ENCODE results near the gene UBE2D2. TPM values are rescaled to one million over a fixed set of nuclear protein-coding genes. Genes with fewer than 3 reads are reported as not detected.
"Not testable (repeated sequence)": the region's sequence is repeated elsewhere in the genome, so short reads cannot be mapped to it uniquely, and the experiment has no call there.

Gene UBE2D2
- total and polyA plus RNA-seq, 11 donors, result 84.6 to 148 (median 128) TPM

- ATAC-seq (peak in 2 of 4 donors; percentile 22 to 26), DNase-seq (no peak)
- TF ChIP-seq CTCF (IDR thresholded peaks at IDR 0.05) (no peak), POLR2A (IDR thresholded peaks at IDR 0.05) (no peak)
- H3K4me1 ChIP-seq, result peaks cover 6 to 62% (median 35%) of the 10 kb centered on the region in 12 donors
- intact Hi-C loops (cut with DNase I), result no loop called here
- peaks cover 0 to 13% (median 6%) of the 10 kb centered on the region in 9 donors for H3K36me3 ChIP-seq
- no peak overlapping the region for H3K4me3 ChIP-seq
- 48 to 57% (median 50%) methylated on average over 5 of the region's 5 CpGs for WGBS, 4 donors
- H3K27ac ChIP-seq, result peak overlapping the region in 1 of 12 donors; percentile 20
- no peaks in the 10 kb centered on the region for H3K27me3 ChIP-seq
- H3K9me3 ChIP-seq, result no peaks in the 10 kb centered on the region
Measured at GRCh38 chr5:139577689-139578290, 16.7 kb downstream of the UBE2D2 start.

- 33 to 39% (median 34%) methylated on average over 2 of the region's 2 CpGs for WGBS, 4 donors
- Histone ChIP-seq H3K4me3 (no peak overlapping the region), H3K27ac (no peak overlapping the region), H3K9me3 (no peaks in the 10 kb centered on the region), H3K27me3 (no peaks in the 10 kb centered on the region), H3K4me1 (peaks cover 6 to 61% (median 35%) of the 10 kb centered on the region in 12 donors), H3K36me3 (peaks cover 0 to 12% (median 4%) of the 10 kb centered on the region in 9 donors)
- intact Hi-C loops (cut with DNase I), result no loop called here
- ATAC-seq, result no peak
- no peak for DNase-seq
- TF ChIP-seq CTCF (IDR thresholded peaks at IDR 0.05) (no peak), POLR2A (IDR thresholded peaks at IDR 0.05) (no peak)
Measured at GRCh38 chr5:139578325-139578724, 17.2 kb downstream of the UBE2D2 start.

GRCh38 chr5:139582181-139582580 lies 21.0 kb downstream of the UBE2D2 start:
- ATAC-seq; intact Hi-C loops (cut with DNase I); H3K27ac ChIP-seq; H3K27me3 ChIP-seq; H3K9me3 ChIP-seq; H3K4me3 ChIP-seq; DNase-seq: not testable (repeated sequence)
- WGBS, 4 donors, result 86 to 95% (median 92%) methylated on average over 5 of the region's 5 CpGs
- peaks cover 0 to 25% (median 0%) of the 10 kb centered on the region in 9 donors for H3K36me3 ChIP-seq
- H3K4me1 ChIP-seq, result peaks cover 4 to 36% (median 25%) of the 10 kb centered on the region in 12 donors

GRCh38 chr5:139584137-139584536 lies 23.0 kb downstream of the UBE2D2 start:
- Histone ChIP-seq H3K9me3 (no peaks in the 10 kb centered on the region), H3K36me3 (peaks cover 0 to 25% (median 4%) of the 10 kb centered on the region in 9 donors), H3K27ac (no peak overlapping the region), H3K4me3 (no peak overlapping the region), H3K27me3 (no peaks in the 10 kb centered on the region), H3K4me1 (peaks cover 0 to 26% (median 14%) of the 10 kb centered on the region in 12 donors)
- no peak for TF ChIP-seq CTCF (IDR thresholded peaks at IDR 0.05)
- TF ChIP-seq POLR2A (IDR thresholded peaks at IDR 0.05), result no peak
- WGBS, 4 donors, result 84 to 86% (median 85%) methylated on average over 3 of the region's 3 CpGs
- DNase-seq, result no peak
- ATAC-seq, result no peak
- intact Hi-C loops (cut with DNase I), result no loop called here

- H3K4me3 ChIP-seq; H3K9me3 ChIP-seq; intact Hi-C loops (cut with DNase I); ATAC-seq; H3K27ac ChIP-seq; DNase-seq; H3K27me3 ChIP-seq: not testable (repeated sequence)
- peaks cover 0 to 18% (median 4%) of the 10 kb centered on the region in 9 donors for H3K36me3 ChIP-seq
- peaks cover 0 to 30% (median 8%) of the 10 kb centered on the region in 12 donors for H3K4me1 ChIP-seq
- 90 to 93% (median 92%) methylated on average over 5 of the region's 5 CpGs for WGBS, 4 donors
Measured at GRCh38 chr5:139588116-139588515, 27.0 kb downstream of the UBE2D2 start.

All from heart left ventricle (tissue), 16 donors.